GM18508 (cell line): Measurements from ENCODE around the gene ATP11C.
"Not testable (repeated sequence)": the region's sequence is repeated elsewhere in the genome, so short reads cannot be mapped to it uniquely, and the experiment has no call there.

Experiments used
- ATAC-seq: cut with Tn5 transposase; IDR thresholded peaks from one replicate; pipeline ENCODE4 v1.9.1; 2021; ENCODE audit warnings: moderate number of reproducible peaks; ENCODE audit not compliant: insufficient read depth, unreplicated experiment

Gene ATP11C

DNA sequence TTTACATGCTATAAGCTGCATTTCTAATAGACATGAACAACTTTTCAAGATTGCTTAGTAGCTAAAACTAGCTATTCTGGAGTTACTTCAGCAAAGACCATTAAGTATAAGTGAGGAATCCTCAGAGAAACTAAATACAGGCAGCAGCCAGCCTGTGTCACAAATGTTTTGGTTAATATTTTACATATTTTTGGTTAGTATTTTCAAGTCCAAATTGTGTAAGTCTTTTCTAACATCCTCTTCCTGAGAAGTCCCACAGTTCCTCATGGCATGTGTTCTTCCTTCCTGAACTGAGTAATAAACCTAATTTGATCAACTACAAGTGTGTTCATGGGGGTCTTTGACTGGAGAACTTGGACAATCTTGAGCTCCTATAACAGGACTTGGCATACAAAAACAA, 182.5 kb downstream of the ATP11C start:
- ATAC-seq, result no peak

GRCh38 chrX:139739138-139739537, 193.7 kb downstream of the ATP11C start:
- peak; percentile 77 for ATAC-seq

DNA sequence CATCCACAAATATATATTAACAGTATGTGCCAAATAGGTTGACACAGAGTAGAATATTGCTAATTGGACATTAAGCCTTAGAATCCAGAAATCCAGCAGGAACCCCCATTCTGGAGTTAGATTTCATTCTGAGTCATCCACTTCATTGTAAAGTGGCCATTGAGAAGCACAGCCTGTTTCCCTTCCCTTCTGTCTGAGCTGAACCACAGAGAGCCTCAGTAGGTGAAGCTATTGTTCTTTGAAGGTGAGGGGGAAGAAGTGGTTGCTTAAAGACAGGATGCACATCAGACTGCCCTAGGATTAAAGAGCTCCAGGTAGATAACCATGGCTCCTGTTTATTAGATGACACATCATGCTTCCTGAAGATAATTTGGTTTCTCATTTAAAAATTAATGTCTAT, 194.3 kb downstream of the ATP11C start:
- ATAC-seq, result no peak

DNA sequence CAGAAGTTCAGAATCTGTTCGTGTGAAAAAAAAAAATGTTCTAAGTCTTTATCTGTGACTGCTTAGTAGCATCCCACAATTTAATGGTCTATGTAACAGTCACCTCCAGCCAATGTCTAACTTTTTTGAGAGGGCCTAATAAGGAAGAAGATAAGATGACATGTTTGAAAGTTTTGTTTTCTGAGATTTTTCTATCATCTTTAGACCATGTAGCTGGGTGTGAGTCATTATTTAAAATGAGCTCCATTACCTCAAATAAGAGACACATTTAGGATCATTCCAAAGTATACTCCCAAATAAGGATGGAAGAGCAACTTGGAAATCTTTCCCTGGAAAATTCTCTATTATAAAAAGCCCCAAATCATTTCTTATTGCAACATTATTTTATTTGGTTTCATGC, 196.7 kb downstream of the ATP11C start:
- no peak for ATAC-seq

DNA sequence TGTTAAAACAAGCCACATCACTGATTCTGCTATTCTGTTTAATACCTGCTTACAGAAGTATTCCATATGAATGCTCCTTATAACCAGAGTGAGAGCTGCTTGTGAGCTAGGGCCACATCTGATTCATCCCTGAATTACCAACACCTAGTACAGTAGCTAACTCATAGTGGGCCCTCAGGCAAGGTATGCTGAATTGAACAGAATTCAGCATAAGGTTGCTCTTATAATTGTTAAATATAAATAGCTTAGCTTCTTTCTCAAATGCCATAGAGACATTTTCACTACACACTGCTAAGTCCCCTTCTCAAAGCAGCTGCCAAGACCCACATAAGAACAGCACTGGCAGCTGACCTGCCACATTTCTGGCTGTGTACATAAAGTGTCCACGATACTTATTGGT, 197.9 kb downstream of the ATP11C start:
- no peak for ATAC-seq

GRCh38 chrX:139725720-139726119, 207.1 kb downstream of the ATP11C start:
- peak; percentile 91 for ATAC-seq

DNA sequence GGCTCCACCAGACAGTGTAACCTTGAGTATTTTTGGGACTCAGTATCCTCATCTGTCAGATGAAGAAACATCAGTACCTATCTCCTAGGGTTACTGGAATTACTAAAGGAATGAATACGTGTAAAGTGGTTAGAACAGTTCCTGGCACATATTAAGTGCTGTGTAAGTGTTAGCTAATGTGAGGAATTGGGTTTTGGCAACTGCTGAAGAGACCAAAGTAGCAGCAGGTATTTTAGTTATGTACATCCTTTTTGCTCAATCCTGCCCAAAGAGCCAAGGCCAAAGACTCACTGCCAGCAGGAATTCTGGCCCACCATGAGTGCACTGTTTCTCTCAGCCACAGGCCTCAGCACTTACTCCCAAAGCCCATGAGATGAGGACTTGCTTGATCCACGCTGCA, 208.2 kb downstream of the ATP11C start:
- ATAC-seq, result no peak

GRCh38 chrX:139720979-139721378, 211.9 kb downstream of the ATP11C start:
- ATAC-seq, result no peak

DNA sequence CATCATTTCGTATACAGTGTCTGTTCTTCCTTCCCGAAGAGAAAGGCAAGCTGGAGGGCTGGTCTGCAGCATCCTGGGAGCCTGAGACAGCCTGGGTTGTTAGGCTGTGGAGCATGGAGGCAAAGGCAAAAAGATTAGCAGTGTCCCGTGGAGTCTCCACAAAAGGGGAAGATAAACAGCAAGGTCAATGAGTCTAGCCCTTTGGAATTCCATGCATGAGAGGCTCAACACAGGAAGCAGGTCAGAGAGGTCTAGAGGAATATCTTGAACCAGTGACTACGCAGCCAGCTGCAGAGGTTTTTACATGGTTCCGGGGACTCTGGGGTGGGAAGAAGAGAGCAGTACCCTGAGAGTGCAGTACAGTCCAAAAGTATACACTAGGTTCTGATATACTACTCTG, 212.7 kb downstream of the ATP11C start:
- ATAC-seq, result no peak

DNA sequence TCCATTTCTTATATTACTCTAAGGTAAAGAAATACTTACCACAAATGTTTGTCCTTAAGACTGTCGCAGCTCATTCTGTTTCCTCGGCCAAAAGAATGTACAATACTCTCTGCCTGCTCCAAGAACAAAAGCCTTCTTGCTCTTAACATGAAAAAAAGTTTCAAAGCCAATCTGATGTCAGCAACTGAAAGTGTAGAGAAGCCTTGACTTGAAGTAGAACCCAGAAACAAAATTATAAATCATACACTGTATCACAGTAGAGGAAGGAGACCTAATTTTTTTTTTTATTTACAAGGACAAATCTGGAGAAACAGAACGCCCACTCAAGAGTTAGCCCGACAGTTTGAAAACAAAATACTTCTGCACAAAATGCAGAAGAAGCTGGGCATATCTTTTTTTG, 224.8 kb downstream of the ATP11C start, which contains the start of gene MCF2:
Gene MCF2 (minus strand): TSS at position 101 of the 400 bp plus-strand sequence. CDS start 56,423 bp downstream, outside the sequence.
- no peak for ATAC-seq

DNA sequence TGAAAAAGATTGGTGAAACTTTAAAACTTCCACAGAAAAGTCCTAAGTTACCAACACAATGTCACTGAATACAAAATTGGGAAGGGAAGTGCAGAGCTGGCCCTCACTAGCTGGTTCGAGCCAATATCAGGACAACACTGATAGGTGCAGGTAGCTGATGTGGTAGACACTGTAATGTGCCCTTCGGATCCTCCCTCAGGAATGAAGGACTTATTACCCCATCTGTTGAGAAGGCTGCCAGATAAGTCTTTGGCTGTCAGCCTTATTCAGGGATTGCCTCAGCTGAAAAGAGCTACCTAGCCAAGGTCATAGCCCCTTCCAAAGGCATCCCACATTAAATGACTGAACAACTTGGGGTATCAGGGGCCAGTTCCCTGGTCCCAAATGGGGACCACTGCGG, 230.2 kb downstream of the ATP11C start:
- ATAC-seq, result no peak

DNA sequence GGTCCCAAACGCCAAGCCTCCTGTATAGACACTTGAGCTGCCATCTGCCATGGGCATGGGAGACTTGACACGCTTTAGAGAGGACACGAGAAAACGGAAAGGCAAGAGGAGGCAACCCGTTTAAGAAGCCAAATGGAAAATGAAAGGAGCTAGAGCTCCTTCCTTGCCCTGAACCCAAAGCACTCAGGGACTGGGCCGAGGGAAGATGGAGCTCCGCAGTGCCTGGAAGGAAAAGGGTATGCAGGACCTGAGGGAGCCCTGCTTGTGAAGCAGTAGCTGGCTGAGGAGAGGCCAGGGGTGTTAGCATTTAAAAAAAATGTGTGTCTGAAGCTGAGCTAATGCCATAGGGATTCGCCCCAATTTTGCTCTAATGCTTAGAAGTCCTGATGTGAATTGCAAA, 239.9 kb downstream of the ATP11C start:
- ATAC-seq, result no peak

DNA sequence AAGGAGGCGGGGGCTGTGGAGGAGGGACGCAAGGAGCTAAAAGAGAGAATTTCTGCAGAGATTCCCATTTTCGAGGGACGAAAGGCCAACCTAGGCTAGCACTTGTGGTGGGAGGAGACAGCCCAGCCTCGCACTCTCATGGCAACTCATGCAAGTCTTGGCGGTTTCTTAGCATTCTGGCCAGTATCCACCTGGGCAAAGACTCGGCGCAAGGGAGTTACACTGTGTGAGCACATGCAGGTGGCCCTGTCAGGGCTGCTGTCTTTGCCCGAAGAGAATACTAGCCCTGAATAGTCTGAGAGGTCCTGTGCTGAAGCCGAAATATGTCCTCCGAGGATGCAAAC, 240.4 kb downstream of the ATP11C start:
- no peak for ATAC-seq

DNA sequence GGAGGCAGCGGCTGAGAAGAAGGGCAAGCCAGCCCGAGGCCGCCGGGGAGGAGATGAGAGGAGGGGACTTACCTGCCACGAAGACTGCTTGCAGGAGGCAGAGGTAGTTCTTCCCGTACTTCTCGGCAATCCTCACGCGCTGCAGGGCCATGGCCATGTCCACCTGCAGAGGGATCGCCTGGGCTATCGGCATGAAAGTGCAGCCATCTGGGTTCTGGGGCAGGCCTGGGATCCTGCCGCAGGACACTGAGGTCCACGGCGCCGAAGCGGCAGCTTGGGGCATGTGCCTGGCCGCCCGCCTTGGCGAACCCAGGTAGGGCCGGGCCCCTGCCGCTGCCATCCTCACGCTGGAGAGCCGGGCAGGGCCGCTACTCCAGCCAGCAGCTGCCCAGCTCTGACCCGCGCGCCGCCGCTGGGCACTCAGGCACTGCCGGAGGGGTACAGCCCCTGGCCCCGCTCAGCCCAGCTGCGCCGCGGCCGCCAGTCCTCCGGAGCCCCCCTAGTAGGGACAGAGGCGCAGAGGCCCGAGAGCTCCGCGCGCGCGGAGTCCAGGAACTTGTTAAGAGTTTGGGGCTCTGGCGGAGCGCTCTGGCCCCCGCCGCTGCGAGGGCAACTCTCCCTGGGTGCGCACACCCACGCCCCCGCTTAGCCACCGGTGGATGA, 240.9 kb downstream of the ATP11C start:
- no peak for ATAC-seq

GRCh38 chrX:139691493-139691842, 241.4 kb downstream of the ATP11C start:
- ATAC-seq, result no peak

DNA sequence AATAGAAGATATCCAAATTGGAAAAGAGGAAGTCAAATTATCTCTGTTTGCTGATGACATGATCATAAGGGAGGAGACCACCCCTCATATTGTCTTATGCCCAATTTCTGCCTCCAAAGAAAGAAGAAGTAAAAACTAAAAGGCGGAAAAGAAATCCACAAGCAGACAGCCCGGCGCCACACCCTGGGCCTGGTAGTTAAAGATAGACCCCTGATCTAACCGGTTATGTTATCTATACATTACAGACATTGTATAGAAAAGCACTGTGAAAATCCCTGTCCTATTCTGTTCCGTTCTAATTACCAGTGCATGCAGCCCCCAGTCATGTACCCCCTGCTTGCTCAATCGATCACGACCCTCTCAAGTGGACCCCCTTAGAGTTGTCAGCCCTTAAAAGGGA, 247.7 kb downstream of the ATP11C start:
- not testable (repeated sequence) for ATAC-seq

DNA sequence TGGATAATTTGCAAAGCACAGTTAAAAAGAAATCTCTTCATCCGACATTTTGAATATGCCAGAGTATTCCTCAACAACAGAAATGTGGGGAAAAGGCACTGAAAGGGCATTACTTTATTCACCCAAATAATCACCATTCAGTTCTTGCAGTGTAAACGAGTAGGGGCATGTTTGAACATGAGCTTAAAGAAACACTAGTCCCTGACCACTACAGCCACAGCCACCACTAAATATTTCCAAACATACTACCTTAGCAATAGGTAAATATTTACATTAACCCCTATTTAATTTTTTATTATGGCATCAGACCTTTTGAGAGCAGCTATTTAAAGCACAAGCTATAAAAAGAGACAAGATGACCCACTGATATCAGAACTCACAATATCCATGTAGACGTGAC, 252.5 kb downstream of the ATP11C start:
- no peak for ATAC-seq
